Mucosa of gallbladder (tissue), 1 donor: ENCODE results near the gene ZEB2. TPM values are rescaled to one million over a fixed set of nuclear protein-coding genes. Genes with fewer than 3 reads are reported as not detected.

Experiments used
- DNase-seq: peaks from one replicate; pipeline ENCODE4 v3.0.0-alpha.2; 2020; ENCODE audit warnings: low spot score
- total RNA-seq: library from RNA; stranded (reverse); gene quantifications from one replicate; pipeline ENCODE4 v1.2.1, GENCODE V29; 2021
- donor health status: DM: no; HTN: no; CAD: no.

ZEB2 gene
- total RNA-seq, 1 donor from 2014 or later = 91.0 TPM

DNA sequence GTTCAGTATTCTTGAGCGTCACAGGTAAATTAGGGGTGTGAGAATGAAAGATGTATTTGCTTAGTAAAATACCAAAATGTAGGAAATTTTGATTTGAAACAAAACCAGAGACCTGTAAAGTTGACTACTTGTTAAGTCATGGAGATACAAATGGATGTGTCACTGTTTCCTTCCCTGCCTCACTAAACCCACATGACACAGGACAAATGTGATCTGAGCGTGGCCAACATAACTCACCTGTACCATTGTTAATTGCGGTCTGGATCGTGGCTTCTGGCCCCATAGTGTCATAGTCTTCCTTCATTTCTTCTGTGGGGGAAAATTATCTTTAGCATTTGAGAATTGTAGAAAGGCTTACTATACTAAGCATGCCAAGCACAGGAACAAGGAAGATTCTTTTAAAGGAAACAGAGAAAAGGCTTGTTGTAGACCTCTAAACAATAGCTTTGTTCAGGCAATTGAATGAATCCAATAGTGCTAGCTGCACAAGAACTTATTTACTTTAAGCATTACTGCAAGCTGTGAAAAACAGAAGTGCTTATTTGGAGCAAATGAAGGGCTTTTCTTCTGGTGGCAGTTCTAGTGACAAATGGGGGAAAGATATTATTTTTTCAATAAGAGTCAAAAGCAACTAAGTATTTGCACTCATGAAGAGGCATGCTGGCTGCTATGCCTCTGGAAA lies 95.2 kb downstream of the ZEB2 start:
- DNase-seq = no peak

DNA sequence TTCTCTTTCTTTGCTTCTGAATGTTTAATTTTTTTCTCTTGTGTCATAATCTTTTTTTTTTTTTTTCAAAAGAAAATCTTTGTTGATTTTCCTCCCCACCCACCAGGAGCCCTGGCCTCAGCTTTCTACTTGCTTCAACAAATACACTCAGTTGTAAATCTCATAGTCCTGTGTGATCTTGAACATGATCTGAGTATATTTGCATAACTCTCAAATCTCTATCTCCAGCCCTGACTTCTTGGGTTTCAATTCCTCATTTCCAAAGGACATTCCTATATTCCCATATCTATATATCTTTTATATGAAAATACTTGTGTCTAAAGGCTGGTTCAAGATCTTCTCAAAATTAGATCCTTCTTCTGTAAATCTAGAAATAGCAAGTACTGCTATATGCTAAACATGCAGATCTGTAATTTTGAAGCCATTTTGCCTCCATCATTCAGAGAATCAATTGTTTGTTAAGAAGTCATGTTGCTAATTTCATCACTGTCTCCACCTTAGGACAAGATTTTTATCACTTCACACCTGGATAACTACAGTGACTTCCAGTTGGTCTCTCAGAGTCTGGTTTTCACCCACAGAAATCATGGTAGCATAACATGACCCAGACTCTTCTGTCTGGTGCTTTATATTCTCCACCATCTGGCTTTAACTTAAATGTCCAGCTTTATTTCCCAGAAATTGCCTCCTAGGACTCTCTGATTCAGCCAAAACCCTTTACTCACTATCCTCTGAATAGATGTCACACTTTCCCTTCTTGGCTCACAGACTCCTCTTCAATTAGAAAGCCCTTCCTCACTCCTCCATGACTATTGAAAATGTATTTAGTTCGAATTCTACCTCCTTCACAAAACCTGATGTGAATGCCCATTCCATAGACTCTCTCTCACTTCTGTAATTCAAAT lies 98.1 kb downstream of the ZEB2 start:
- no peak for DNase-seq

DNA sequence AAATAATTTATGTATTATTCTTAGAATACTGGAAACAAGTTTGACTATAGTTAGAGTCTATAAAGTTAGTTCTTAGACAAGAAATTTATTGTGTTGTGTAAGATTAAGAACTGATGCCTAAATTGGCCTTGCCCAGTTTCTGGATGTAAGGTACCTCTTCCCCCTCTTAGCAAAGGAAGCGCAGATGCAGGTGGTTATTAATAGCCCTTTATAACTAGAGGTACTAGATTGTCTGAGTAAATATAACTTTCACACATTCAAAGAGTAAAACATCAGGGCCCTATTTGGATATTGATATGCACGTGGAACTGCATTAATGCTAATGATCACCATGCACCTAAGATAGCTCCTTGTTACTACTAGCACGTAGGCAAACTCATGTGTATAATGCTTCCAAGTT lies 100.7 kb downstream of the ZEB2 start:
- no peak for DNase-seq

DNA sequence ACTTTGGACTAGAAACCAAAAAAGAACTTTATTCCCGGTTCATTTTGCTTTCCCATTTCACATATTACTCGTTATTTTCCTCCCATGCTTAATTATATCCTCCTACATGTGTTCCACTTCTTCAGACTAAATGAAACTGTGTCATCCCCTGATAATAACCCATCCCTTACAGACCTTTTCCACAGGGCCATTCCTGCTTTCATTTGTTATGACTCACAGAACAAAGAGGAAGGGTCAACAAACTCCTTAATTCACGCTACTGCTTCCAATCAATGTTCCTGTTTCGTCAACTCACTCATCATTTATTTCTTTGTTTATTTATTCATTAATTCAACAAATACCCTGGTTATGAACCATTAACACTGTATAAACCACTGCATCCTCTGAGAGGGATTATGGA lies 104.5 kb downstream of the ZEB2 start:
- no peak for DNase-seq

DNA sequence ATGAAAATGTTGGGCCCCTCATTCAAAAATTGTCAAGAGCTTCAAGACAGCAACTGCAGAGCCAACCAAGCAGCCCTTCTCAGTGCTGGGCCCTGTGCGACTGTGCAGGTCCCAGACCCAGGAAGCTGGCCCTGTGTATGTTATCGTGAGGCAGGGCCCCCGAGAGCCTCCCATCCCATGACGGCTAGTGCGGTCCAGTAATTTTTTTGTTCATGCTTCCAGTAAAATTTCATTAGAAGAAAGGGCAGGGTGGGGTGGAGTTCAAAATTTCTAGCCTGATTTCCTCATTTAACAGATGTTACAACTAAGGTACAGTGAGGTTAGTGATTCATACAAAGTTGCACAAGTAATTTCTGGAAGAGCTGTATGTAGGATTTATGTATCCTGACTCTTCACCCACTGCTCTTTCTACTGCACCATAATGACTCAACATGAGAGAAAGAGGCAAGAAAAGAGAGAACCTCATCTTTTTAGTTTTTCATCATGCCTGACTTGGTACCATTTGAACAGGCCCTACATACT lies 105.5 kb downstream of the ZEB2 start:
- DNase-seq = no peak

DNA sequence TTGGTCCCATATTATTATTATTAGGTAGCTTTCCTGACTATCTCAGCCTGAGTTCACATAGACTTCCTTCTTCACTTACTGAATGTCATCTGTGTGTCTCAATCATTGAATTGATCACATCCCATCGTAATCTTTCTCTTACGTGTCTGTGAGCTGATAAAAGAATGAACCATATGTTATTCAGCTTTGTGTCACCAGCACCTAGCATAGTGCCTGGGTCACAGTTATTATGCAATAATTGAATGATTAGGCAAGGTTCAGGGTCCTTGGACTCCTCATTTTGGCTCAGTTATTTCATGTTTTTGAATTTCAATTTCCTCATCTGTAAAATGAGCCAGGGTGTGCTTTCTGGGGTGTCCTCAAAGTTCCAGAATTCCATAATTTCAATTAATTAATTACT lies 107.2 kb downstream of the ZEB2 start:
- DNase-seq = no peak

DNA sequence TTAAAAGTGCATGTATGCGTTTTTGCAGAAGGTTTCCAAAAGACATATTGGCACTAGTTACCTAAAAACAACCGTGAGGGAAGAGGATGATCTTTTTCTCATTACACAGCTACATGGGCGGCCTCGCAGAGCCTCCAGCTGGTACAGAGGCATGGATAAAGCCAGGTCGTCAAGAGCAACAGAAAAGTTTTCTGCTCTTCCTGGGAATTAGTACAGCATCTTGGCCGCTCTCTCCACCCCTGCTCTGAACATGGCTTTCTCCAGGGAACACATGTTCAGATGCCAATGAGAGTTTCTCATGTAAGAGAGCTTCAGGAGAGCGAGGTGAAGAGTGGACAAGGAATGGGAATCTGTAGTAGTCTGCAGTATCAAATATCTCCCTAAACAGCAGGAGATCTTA lies 108.4 kb downstream of the ZEB2 start:
- DNase-seq = no peak

DNA sequence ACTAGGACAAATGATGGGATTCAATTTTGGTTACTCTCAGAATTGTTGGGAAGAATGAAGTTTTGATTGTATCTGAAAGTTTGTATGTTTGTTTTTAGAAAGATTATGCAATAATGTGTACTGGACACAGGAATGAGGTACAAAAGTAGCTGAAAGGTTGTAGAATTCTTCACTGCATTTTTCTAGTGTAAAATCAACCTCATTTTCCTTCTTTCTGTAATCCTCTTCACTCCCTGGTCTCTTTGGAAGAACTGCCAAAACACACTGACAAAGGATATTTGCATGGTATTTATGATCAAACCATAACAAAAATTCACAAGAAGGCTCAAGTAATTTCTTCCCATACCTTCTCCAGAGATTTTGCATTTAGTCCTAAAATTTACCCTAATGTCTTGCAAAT lies 110.7 kb downstream of the ZEB2 start:
- DNase-seq = no peak

DNA sequence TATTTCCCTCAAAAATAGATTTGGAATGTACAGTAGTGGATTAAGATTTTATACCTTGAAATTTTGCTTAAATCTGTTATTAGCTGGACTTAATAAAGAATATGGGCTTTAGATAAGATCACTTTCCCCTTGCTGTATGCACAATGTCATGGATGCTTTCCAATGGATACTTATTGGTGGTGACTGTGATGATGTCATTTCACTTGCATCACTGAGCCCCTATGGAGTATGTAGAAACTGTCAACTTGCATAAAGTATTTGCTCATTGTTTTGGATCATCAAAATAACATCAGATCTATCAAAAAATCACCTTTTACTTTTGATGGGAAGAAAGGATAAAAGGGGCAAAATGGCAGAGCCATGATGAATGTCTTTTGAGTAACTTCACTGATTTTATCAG lies 112.7 kb downstream of the ZEB2 start:
- DNase-seq = no peak

DNA sequence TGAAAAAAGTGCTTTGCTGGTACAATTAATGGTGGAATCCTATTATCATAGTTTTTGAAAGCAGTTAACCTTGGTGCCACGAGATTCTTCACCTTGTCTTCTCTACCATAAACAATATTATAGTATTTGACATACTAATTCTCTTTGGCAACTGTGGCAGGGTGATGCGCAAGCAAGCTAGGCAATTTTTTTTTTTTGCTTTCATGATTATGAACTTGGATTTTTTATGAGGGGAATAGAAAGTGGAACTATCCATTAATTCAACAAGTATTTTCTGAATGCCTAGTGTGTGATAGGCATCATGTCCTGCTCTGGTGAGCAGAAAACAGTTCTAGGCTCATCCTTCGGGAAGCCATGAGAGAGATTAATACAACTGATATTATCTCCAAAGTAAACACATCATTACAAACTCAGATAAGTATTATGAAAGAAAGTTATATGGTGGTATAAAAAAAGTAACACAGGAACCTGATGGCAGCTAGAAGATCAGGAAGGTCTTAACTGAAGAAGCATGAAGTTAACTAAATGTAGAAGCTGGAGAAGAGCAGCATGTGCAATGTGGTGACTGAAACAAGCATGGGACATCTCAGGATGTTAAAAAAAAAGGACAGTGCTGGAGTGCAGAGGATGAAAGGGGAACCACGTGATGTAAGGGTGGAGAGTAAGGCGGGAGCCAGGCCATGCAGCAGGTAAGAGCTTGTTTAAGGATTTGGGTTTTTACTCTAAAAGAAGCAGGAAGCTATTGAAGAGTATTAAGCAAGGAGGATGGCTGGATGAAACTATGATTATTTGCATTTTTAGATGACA lies 113.7 kb downstream of the ZEB2 start:
- no peak for DNase-seq

DNA sequence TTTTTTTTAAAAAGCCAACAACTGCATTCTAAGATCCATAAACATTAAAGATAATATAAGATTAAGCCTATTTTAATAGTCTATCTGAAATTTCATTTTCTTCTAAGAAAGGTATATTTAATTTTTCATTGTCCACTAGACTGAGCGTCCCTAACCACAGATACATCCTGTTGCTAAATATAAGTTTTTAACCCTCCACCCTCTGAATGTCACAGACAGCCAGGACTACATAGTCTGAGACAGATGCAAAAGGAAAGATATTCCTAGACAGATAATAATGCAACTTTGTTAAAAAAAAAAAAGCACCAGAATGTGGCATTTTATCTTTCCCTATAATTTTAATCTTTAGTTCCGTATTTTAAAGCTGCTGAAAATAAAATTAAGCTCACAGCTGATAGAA lies 114.6 kb downstream of the ZEB2 start:
- DNase-seq = no peak

DNA sequence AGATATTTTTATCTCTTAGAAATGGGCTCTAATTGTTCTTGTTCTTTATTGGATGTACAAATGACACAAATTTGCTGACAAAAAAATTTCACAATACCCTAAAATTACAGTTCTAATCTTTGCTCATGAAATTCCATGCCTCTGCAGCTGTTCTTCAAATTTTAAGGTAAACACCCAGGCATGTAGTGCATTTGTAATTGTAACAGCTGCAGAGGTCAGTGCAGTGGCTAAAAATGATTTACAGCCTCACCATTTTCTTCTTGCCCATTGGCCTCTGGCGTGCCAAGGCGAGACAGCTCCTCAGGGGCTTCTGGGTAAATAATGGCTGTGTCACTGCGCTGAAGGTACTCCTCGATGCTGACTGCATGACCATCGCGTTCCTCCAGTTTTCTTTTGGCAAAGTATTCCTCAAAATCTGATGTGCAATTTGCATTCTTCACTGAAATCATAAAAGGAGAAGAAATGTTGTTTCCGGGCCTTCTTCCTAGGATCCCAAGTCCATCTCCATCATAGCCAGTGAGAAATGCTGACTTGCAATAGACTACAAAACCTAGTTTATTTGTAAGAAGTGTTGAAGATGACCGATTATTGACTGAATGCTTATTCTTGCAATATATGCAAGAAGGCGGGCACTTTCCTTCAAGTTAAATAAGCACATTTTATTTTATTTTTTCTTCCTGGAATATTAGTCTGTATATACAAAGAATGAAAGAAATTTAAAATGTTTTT lies 115.2 kb downstream of the ZEB2 start:
- no peak for DNase-seq

DNA sequence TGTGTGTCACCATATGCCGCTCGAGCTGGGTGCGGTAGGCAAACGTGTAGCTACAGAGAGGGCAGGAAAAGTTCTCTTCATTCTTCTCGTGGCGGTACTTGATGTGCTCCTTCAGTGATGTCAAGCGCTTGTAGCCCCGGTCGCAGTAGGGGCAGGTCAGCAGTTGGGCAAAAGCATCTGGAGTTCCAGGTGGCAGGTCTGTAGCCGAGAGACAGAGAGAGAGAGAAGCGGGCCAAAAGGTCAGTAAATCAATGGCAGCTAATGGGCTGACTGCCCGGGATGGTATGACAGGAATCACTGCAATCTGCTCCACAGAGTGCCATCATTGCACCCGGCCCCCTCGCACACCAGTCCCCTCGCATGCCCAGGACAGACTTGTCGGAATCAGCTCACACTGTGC lies 116.0 kb downstream of the ZEB2 start:
- no peak for DNase-seq

DNA sequence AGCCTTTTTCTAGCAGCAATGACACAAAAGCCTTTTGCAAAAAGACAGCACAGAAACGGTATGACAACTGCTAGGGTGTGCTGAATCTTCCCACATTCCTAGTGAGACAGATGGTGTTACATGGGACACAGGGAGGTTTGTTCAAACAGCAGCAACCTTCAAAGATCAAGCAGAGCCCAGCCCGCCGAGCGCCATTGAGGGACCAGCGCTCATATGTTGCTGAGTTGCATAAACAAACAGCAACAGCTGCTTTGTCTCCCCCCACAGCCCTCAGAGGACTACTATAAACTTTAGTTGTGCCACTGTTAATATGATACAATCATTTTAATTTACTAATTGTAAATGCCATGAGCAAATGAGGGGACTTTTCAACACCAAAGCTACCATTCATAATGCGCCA lies 117.7 kb downstream of the ZEB2 start:
- no peak for DNase-seq

DNA sequence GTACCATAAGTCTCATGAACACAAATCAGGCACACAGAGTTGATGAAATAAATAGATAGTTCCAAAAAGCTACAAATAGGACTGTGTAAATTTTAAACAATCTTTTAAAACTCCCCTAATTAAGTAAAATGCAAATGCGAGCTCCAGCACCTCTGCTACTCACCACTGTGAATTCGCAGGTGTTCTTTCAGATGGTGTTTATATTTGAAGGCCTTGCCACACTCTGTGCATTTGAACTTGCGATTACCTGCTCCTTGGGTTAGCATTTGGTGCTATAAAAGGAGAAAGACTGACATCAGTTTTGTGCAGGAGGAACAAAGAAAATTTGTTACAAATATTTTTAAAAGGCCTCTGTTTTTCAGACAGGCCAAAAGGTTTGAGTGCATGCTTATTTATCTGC lies 118.9 kb downstream of the ZEB2 start:
- no peak for DNase-seq

DNA sequence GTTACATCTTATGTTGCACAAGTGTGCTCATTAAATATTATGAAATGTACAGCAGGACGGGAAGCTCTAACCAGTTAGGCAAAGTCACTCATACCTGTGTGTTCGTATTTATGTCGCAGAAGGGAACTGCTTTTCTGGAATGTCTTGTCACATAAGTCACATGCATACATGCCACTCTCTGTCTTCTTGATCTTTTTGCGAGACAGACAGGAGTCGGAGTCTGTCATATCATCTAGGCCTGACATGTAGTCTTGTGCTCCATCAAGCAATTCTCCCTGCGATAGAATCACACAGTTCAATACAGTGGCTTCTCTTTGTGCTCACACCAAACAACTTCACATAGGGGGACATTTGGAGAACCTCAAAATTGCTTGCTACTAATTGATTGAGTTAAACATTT lies 123.6 kb downstream of the ZEB2 start:
- DNase-seq = no peak

DNA sequence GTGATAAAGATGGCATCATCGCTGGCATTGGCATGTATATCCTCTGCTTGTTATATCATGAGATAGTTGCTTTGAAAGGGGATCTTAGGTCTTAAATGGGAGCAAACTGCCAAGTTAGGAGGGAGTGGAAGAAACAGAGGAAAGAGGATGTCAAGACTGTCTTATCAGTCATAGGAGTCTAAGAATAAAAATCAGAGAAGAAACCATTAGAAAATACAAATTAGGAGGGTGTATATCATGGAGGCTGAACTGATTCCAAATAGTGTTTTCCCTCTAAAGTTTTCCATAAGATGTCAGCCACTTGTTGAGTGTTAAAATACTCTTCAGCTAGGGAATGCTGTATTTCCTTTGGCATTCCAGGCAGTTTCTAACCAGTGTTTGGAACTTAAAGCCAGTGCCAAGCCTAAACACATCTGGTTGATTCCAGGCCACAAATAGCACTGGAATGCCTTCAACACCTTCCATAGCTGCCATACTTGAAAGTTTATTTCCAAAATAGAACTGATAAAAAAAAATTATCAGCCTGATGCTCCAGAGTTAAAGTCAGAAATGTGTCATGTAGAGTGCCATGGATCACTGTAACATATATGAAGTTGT lies 129.4 kb downstream of the ZEB2 start:
- no peak for DNase-seq

DNA sequence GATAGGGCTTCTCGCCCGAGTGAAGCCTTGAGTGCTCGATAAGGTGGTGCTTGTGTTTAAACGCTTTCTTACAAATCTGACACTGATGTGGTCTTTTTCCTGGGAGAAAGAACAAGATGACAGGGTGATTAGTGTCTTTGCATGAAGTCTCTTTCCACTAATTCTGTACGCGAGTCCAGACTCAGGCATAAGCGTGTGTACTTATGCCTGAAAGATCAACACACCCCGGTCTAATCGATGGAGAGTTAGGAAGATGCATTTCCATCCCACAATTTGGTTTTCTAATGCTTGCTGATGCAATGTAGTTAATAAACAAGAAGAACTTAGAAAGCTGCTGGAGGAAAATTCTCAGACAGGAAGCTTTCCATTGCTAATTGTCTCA lies 130.0 kb downstream of the ZEB2 start:
- DNase-seq = no peak

DNA sequence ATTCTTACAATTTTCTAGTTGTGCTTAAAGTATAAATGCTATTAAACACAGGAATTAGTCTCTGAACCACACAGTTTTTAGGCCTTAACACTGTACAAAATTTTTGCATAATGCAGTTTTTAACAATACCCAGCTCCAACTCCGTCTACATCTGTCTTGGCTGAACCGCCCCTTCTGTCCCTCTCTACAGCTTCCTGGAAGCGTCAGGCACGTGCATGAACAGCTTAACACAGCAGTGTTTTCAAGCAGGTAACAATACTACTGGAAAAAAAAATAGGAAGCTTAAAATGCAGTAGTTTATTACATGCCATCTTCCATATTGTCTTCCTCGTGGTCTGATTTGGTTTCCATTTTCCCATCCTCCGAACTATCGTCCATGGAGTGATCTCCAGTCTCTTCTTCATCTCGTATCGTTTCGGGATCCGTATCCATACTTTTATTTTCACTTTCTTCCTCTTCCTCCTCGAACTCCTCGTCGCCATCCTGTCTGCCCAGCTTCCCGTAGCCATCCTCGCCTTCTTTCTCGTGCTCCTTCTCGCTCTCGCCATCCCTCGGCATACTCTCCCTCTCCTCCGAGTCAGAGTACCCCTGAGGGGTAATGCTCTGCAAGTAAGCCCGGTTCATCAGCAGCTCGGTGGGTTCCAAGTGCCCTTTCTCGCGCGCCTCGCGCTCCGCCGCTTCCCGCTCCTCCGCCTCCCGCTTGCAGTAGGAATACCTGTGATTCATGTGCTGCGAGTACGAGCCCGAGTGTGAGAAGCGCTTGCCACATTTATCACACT lies 130.6 kb downstream of the ZEB2 start:
- DNase-seq = no peak

DNA sequence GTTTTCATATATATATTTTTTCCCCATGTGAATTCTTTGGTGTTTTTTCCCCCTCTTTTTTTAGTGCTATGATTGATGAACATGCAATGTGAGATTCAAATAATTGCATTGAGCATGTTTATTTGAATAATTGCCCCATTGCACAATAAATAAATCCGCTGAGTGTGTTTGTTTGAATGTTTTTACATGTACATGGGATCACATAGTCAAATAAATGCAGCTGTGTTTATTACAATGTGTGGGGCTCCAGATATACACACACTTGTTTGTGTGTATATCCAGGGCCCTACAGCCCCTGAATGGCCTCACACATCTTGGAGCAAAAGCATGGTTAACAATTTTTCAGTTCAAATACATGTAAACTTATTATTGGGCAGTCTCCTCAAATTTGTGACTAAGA lies 134.5 kb downstream of the ZEB2 start:
- no peak for DNase-seq
